Thyroid gland (tissue), 4 donors: ENCODE data around the gene NUTM1.
"Not testable (repeated sequence)": the region's sequence is repeated elsewhere in the genome, so short reads cannot be mapped to it uniquely, and the experiment has no call there.

Experiments
- CTCF ChIP-seq, 6 experiments: fragments of 200-600 bp in 3 of 6; fragments of 450-650 bp in 3 of 6; sonication (generic) in 3 of 6; IDR thresholded peaks; one replicate each; pipeline ENCODE4 v1.5.1; 2016 to 2019; ENCODE audit warnings: antibody characterized with exemption in 6 of 6, mild to moderate bottlenecking in 2 of 6, inconsistent platforms in 1 of 6, moderate library complexity in 1 of 6
- POLR2A ChIP-seq, 2 donors: fragments of 450-650 bp; IDR thresholded peaks; one replicate each; pipeline ENCODE4 v1.6.1; 2017; ENCODE audit warnings: antibody characterized with exemption in 2 of 2, mild to moderate bottlenecking in 2 of 2, moderate library complexity in 1 of 2

DNA sequence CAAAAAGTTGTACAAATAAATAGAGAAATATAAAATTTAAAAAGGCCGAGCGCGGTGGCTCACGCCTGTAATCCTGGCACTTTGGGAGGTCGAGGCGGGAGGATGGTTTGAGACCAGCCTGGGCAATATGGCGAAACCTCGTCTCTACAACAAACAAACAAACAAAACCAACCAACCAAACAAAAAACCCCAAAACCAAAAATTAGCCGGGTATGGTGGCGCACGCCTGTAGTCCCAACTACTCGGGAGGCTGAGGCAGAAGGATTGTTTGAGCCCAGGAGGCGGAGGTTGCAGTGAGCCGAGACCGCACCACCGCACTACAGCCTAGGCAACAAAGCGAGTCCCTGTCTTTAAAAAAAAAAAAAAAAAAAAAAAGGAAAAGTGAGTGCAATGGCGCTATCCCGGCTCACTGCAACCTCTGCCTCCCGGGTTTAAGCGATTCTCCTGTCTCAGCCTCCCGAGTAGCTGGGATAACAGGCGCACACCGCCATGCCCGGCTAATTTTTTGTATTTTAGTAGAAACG, 840 bp upstream of the NUTM1 start:
- not testable (repeated sequence) for TF ChIP-seq CTCF, POLR2A (IDR thresholded peaks at IDR 0.05)
